Pancreas (tissue), 10 donors: ENCODE measurements around the gene ITGAL. TPM values are rescaled to one million over a fixed set of nuclear protein-coding genes. Genes with fewer than 3 reads are reported as not detected.

Source experiments
- ATAC-seq, 4 donors: fragments of 200-7000 bp; cut with Tn5 transposase; one replicate each; pipeline versions ENCODE4 v1.8.0 to v1.9.1; 2020; ENCODE audit warnings: mild to moderate bottlenecking in 4 of 4, moderate library complexity in 4 of 4
- DNase-seq, 6 donors: peaks; one replicate each; pipeline ENCODE4 v3.0.0-alpha.2; 2020
- FAIRE-seq: peaks from 2 replicates; lab custom pipeline; 2012; peaks lifted over from hg19 to GRCh38; lab: Jason Lieb, UNC
- H3K27ac ChIP-seq, 4 donors: fragments of 200-600 bp; sonication (generic); 1 replicate in 3 of 4; 2 replicates in 1 of 4; pipeline versions ENCODE4 v1.5.0 to v1.8.0; 2020
- H3K27me3 ChIP-seq, 4 donors: fragments of 200-600 bp; one replicate each; pipeline ENCODE4 v1.8.0; 2021
- H3K36me3 ChIP-seq, 3 donors: fragments of 200-600 bp; sonication (generic) in 1 of 3; one replicate each; pipeline versions ENCODE4 v1.5.0 to v1.8.0; 2020 to 2021
- H3K4me1 ChIP-seq, 3 donors: fragments of 200-600 bp; one replicate each; pipeline ENCODE4 v1.8.0; 2021
- H3K4me3 ChIP-seq, 4 donors: fragments of 200-600 bp; sonication (generic) in 2 of 4; one replicate each; pipeline versions ENCODE4 v1.5.0 to v1.8.0; 2020 to 2021
- H3K9me3 ChIP-seq, 4 donors: fragments of 200-600 bp; one replicate each; pipeline ENCODE4 v1.8.0; 2021
- WGBS, 2 donors: extraction: QIAGEN DNeasy Blood & Tissue Kit; methylation state at CpG; one replicate each; pipeline ENCODE4 v1.1.7; 2013; 5-methylcytosine and 5-hydroxymethylcytosine counted together
- intact Hi-C, 3 donors: fragments of 100-400 bp; cut with DNase I; formaldehyde crosslinking; loops; one replicate each; pipeline versions ENCODE4 v1.11.1 to v1.14.2; 2022
- polyA plus RNA-seq, 2 donors: library from polyadenylated mRNA; stranded (reverse); fragments of 200-250 nt; gene quantifications; one replicate each; pipeline ENCODE4 v1.2.3, GENCODE V29; 2013
- total RNA-seq, 6 donors: library from RNA; stranded (reverse); fragmentation: NEBNext Ultra II Directional in 4 of 6; extraction: Animal tissue kit (Norgen Biotek cat#: 25700) in 4 of 6; gene quantifications; one replicate each; pipeline versions ENCODE4 v1.2.1 to v1.2.4, GENCODE V29; 2021 to 2023
- TF ChIP-seq, protein P1 (sequence below), 4 donors: fragments of 200-600 bp; sonication (generic) in 3 of 4; IDR thresholded peaks; one replicate each; pipeline versions ENCODE4 v1.5.0 to v1.8.0; 2021; ENCODE audit warnings: antibody characterized with exemption in 4 of 4
- donor health status: healthy with polysubstance abuse.
- donor health status: DM: no; HTN: no; CAD: no; lungs with moderate emphysema.
- donor health status: DM: no; HTN: no; CAD: no.
- donor health status: control.
- donor health status: control.
- donor health status: Bipolar disorder and iron deficiency.
- donor health status: DM: yes; HTN: yes; CAD: no.
- donor health status: DM: no; HTN: no; CAD: no.
- donor health status: DM: no; HTN: no; CAD: no.
- donor health status: DM: yes; HTN: yes; CAD: no.

The ITGAL gene
- total and polyA plus RNA-seq, 8 donors, result 0.54 to 9.1 (median 1.8) TPM

DNA sequence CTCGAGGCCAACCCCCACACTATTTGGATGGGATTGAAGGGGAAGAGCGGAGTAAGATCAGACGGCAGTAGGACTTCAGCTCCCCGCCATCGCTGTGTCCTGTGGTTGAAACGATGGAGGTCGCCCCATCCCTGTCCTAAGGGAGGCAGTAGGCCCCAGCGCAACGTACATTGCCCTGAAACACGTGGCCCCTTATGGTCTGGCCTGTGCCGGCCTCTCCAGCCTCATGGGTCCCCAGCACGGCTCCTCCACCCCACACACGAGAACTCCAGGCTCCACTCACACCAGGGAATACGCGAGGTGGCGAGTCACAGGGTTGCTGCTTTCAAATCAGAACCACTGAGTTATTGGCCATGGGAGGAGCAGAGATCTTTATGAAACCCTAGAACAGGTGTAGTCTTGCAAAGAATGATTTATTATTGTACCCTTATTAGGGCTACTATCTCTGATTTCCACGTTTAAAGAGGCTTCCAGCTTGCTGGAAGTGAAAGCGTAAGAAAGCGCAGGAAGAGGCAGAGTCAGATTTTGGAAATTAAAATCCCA is 42.0 kb upstream of the ITGAL start:
- H3K4me3 ChIP-seq, result peak overlapping the region in 2 of 4 donors; percentile 69 to 71
- peak overlapping the region; percentile 8 to 74 (median 36) for H3K27ac ChIP-seq
- peak; percentile 1 to 8 (median 6) for ATAC-seq
- peaks cover 0 to 8% (median 0%) of the 10 kb centered on the region in 3 donors for H3K36me3 ChIP-seq
- intact Hi-C loops, result loop anchor here in 2 of 3 donors (5.0 kb wide), 2 partner anchors 92 to 97 kb away; partner anchors contain the start of gene ZNF768 (in 1 of the 2)
- WGBS, 2 donors, result 55 to 56% methylated on average over 19 of the region's 19 CpGs
- no peaks in the 10 kb centered on the region for H3K9me3 ChIP-seq
- DNase-seq, result peak in 2 of 6 donors; percentile 58 to 61
- TF ChIP-seq, protein P1, sequence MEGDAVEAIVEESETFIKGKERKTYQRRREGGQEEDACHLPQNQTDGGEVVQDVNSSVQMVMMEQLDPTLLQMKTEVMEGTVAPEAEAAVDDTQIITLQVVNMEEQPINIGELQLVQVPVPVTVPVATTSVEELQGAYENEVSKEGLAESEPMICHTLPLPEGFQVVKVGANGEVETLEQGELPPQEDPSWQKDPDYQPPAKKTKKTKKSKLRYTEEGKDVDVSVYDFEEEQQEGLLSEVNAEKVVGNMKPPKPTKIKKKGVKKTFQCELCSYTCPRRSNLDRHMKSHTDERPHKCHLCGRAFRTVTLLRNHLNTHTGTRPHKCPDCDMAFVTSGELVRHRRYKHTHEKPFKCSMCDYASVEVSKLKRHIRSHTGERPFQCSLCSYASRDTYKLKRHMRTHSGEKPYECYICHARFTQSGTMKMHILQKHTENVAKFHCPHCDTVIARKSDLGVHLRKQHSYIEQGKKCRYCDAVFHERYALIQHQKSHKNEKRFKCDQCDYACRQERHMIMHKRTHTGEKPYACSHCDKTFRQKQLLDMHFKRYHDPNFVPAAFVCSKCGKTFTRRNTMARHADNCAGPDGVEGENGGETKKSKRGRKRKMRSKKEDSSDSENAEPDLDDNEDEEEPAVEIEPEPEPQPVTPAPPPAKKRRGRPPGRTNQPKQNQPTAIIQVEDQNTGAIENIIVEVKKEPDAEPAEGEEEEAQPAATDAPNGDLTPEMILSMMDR (IDR thresholded peaks at IDR 0.05), result peak in 1 of 4 donors; percentile 17
- H3K4me1 ChIP-seq, result peaks cover 0 to 6% (median 0%) of the 10 kb centered on the region in 3 donors
- no peaks in the 10 kb centered on the region for H3K27me3 ChIP-seq
- FAIRE-seq, result no peak

DNA sequence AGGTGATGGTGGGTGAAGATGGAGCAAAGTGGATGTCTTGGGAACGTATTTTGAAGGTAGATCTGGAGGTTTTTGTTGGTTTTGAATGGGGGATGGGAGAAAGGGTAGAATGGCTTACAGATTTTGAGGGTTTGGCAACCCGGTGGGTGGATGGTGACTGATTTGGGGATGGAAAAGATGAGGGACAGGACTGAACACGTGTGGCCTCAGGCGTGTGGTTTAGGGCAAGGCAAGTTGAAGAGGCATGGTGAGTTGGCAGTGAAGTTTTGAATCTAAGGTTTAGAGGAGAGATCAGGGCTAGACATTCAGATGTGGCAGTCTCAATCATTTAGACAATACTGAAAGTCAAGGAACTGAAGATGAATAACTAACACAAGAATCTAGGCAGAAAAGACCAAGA is 37.7 kb upstream of the ITGAL start:
- H3K27ac ChIP-seq, result no peak overlapping the region
- ATAC-seq (no peak), DNase-seq (no peak), FAIRE-seq (no peak)
- H3K36me3 ChIP-seq, result no peaks in the 10 kb centered on the region
- 44 to 59% methylated on average over 4 of the region's 4 CpGs for WGBS, 2 donors
- H3K27me3 ChIP-seq, result no peaks in the 10 kb centered on the region
- no peaks in the 10 kb centered on the region for H3K9me3 ChIP-seq
- intact Hi-C loops, result loop anchor here in 2 of 3 donors (5.0 kb wide), 2 partner anchors 87 to 92 kb away; partner anchors contain the start of gene ZNF768 (in 1 of the 2)
- TF ChIP-seq, protein P1 (IDR thresholded peaks at IDR 0.05), result no peak
- no peak overlapping the region for H3K4me3 ChIP-seq
- peaks cover 0 to 6% (median 0%) of the 10 kb centered on the region in 3 donors for H3K4me1 ChIP-seq

GRCh38 chr16:30437511-30438046 is 35.0 kb upstream of the ITGAL start:
- FAIRE-seq (no peak), DNase-seq (no peak), ATAC-seq (peak; percentile 37 to 48 (median 48))
- H3K27ac ChIP-seq, result peak overlapping the region in 1 of 4 donors; percentile 2
- H3K9me3 ChIP-seq, result no peaks in the 10 kb centered on the region
- H3K4me3 ChIP-seq, result no peak overlapping the region
- no peaks in the 10 kb centered on the region for H3K4me1 ChIP-seq
- no peaks in the 10 kb centered on the region for H3K36me3 ChIP-seq
- intact Hi-C loops, result no loop called here
- no peaks in the 10 kb centered on the region for H3K27me3 ChIP-seq
- WGBS, 2 donors, result 13 to 20% methylated on average over 3 of the region's 3 CpGs
- TF ChIP-seq, protein P1 (IDR thresholded peaks at IDR 0.05), result no peak

DNA sequence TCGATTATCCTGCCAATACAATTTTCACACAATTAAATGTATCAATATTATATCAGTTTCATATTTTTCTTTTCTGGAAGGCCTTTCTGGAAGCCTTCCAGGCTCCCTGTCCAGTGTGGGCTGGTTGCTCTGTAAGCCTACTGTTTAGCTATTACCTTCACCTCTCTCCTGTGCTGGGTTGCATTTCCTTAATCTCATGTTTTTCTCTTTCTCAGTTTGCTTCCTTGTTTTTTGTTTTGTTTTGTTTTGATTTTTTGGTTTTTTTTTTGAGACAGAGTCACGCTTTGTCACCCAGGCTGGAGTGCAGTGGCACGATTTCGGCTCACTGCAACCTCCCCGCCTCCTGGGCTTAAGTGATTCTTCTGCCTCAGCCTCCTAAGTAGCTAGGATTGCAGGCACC is 33.7 kb upstream of the ITGAL start:
- DNase-seq (no peak), FAIRE-seq (no peak), ATAC-seq (no peak)
- Histone ChIP-seq H3K27me3 (no peaks in the 10 kb centered on the region), H3K27ac (no peak overlapping the region), H3K4me3 (no peak overlapping the region), H3K4me1 (peaks cover 0 to 5% (median 3%) of the 10 kb centered on the region in 3 donors), H3K36me3 (no peaks in the 10 kb centered on the region), H3K9me3 (no peaks in the 10 kb centered on the region)
- 86 to 92% methylated on average over 5 of the region's 5 CpGs for WGBS, 2 donors
- TF ChIP-seq, protein P1 (IDR thresholded peaks at IDR 0.05), result no peak
- intact Hi-C loops, result no loop called here
